ENCODE measurements around the gene TACO1. TPM values are rescaled to one million over a fixed set of nuclear protein-coding genes. Genes with fewer than 3 reads are reported as not detected.

TACO1 gene
- total RNA-seq, 6 donors from 2014 or later = 6.3 to 17.5 (median 13.5) TPM

DNA sequence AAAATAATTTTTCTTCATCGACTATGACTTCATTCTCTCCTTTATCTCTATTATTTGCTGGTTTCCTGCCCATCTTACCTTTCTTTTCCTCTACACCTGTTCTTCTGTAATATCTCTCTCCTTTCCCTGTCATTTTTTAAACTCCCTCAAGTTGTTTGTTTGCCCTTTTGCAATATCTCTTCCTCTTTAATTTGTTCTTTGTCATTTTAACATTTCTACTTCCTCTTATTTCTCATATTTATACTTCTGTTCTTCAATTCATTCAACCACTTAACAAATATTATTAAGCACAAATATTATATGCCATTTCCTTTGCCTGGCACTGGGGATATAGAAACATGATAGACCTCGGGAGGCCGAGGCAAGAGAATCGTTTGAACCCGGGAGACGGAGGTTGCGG lies 44.2 kb downstream of the TACO1 start:
- peaks cover 0 to 50% (median 5%) of the 10 kb centered on the region in 4 donors for H3K36me3 ChIP-seq
- H3K27ac ChIP-seq = peak overlapping the region in 1 of 4 donors; percentile 31
- DNase-seq = no peak
- no peak for ATAC-seq (ENCODE audit: low FRiP score in 2 of 2)
- no peak overlapping the region for H3K4me3 ChIP-seq
- TF ChIP-seq, protein P1, sequence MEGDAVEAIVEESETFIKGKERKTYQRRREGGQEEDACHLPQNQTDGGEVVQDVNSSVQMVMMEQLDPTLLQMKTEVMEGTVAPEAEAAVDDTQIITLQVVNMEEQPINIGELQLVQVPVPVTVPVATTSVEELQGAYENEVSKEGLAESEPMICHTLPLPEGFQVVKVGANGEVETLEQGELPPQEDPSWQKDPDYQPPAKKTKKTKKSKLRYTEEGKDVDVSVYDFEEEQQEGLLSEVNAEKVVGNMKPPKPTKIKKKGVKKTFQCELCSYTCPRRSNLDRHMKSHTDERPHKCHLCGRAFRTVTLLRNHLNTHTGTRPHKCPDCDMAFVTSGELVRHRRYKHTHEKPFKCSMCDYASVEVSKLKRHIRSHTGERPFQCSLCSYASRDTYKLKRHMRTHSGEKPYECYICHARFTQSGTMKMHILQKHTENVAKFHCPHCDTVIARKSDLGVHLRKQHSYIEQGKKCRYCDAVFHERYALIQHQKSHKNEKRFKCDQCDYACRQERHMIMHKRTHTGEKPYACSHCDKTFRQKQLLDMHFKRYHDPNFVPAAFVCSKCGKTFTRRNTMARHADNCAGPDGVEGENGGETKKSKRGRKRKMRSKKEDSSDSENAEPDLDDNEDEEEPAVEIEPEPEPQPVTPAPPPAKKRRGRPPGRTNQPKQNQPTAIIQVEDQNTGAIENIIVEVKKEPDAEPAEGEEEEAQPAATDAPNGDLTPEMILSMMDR (IDR thresholded peaks at IDR 0.05) = no peak
- no peak for TF ChIP-seq POLR2AphosphoS5 (IDR thresholded peaks at IDR 0.05)
- no peak for TF ChIP-seq EP300 (IDR thresholded peaks at IDR 0.05)
- no peak for TF ChIP-seq POLR2A (IDR thresholded peaks at IDR 0.05)
- no peaks in the 10 kb centered on the region for H3K9me3 ChIP-seq
- peaks cover 37 to 45% (median 41%) of the 10 kb centered on the region in 4 donors for H3K4me1 ChIP-seq
- no peaks in the 10 kb centered on the region for H3K27me3 ChIP-seq
- WGBS, 2 donors = 84 to 88% methylated on average over 7 of the region's 7 CpGs

DNA sequence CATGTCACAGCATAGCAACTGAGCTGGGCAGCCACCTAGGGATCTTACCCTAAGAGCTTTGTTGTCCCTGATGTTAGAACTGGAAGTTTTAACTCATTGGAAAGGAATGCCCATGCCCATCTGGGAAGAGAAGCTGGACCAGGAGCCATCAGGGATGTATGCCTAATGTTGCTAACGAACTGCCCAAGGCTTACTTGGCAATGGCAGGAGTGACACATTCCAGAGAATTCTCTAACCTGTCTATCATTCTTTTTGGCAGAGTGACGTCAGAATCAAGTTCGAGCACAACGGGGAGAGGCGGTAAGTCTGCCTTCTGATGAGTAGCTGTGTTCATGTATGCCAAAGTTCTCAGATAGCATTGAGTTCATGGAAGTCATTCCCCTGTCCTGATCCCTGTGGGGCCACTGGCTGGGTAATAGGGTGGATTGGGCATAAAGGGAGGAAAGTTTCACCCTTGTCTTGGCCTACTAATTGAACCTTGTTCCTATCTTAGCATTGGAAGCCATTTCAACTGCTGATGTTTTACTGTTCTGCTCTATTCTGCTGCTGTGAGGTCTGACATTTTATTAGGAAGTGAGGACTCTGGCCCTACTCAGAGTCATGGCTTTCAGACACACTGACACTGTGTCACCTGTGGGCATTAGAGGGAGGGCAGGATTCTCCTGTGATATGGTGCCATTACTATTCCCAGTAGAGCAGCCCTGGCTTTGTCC lies 45.2 kb downstream of the TACO1 start:
- Histone ChIP-seq H3K27me3 (no peaks in the 10 kb centered on the region), H3K4me3 (no peak overlapping the region), H3K9me3 (no peaks in the 10 kb centered on the region), H3K4me1 (peaks cover 37 to 50% (median 44%) of the 10 kb centered on the region in 4 donors), H3K36me3 (peaks cover 0 to 45% (median 5%) of the 10 kb centered on the region in 4 donors), H3K27ac (peak overlapping the region; percentile 52 to 77 (median 68))
- whole genome bisulfite sequencing, 2 donors = 82 to 85% methylated on average over 4 to 5 of the region's 5 CpGs
- ATAC-seq (ENCODE audit: low FRiP score in 2 of 2) = peak in 1 of 2 donors; percentile 18
- DNase-seq = no peak
- TF ChIP-seq, protein P1 (IDR thresholded peaks at IDR 0.05) = no peak
- TF ChIP-seq POLR2AphosphoS5 (IDR thresholded peaks at IDR 0.05) (no peak), POLR2A (IDR thresholded peaks at IDR 0.05) (no peak), EP300 (IDR thresholded peaks at IDR 0.05) (no peak)

DNA sequence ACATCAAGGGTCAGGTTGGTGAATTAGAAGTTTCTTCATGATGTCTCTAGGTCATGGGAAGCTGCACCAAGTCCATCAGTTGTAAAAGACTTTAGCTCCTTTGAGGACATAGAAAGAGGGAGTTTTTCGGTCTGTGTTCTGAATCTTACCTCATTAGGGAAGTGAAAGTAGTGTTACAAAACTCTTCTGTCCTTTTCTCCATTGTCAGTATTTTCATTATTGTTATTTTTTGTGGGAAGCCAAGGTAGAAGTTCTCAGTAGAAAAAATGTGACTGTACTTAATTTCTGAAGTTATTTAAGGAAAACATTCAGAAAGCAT lies 45.8 kb downstream of the TACO1 start:
- peaks cover 33 to 50% (median 42%) of the 10 kb centered on the region in 4 donors for H3K4me1 ChIP-seq
- no peaks in the 10 kb centered on the region for H3K27me3 ChIP-seq
- peaks cover 0 to 50% (median 5%) of the 10 kb centered on the region in 4 donors for H3K36me3 ChIP-seq
- H3K9me3 ChIP-seq = no peaks in the 10 kb centered on the region
- H3K4me3 ChIP-seq = no peak overlapping the region
- ATAC-seq (ENCODE audit: low FRiP score in 2 of 2) = peak in 1 of 2 donors; percentile 62
- peak overlapping the region; percentile 52 to 77 (median 68) for H3K27ac ChIP-seq
- DNase-seq = no peak
- TF ChIP-seq, protein P1 (IDR thresholded peaks at IDR 0.05) = no peak
- TF ChIP-seq POLR2A (IDR thresholded peaks at IDR 0.05) (no peak), EP300 (IDR thresholded peaks at IDR 0.05) (no peak), POLR2AphosphoS5 (IDR thresholded peaks at IDR 0.05) (no peak)
- 73 to 74% methylated on average over 1 of the region's 1 CpG for WGBS, 2 donors

DNA sequence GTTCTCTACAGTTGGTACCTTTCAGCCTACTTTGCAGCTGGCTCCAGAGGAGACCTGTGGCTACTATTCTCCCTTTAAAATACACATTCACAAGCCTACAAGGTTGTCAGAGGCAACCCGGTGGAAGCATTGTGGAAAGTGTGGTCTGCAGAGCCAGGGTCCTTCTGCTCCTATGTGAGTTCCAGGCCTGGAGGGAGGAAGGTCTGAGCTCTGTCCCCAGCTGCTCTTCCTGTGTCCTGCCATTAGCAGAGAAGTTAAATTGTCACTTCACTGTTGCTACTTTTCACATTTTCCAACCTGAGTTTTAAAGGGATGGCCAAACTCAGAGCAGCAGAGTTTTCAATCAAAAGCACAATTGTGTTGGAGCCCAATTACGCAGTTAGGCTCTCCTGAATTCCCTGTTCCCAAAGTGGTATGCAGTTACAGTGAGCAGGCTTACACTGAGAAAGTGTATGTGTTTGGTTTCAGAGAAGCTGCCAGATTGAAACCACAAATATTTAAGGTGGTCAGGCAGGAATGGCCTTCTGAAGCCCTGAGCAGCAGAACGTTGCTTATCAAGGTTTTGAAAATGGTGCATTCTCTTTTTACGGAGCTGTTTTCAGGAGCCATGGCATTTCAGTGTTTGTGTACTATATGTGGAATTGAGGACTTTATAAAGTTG lies 46.5 kb downstream of the TACO1 start:
- Histone ChIP-seq H3K36me3 (peaks cover 0 to 50% (median 5%) of the 10 kb centered on the region in 4 donors), H3K27ac (peak overlapping the region; percentile 52 to 77 (median 68)), H3K4me3 (no peak overlapping the region), H3K9me3 (no peaks in the 10 kb centered on the region), H3K27me3 (no peaks in the 10 kb centered on the region), H3K4me1 (peaks cover 31 to 49% (median 42%) of the 10 kb centered on the region in 4 donors)
- ATAC-seq (ENCODE audit: low FRiP score in 2 of 2) (peak in 1 of 2 donors; percentile 82), DNase-seq (no peak)
- 73 to 75% methylated on average over 4 of the region's 4 CpGs for WGBS, 2 donors
- TF ChIP-seq EP300 (IDR thresholded peaks at IDR 0.05) (no peak), POLR2A (IDR thresholded peaks at IDR 0.05) (no peak), POLR2AphosphoS5 (IDR thresholded peaks at IDR 0.05) (no peak)
- TF ChIP-seq, protein P1 (IDR thresholded peaks at IDR 0.05) = no peak
